Spleen (tissue), 13 donors: ENCODE data around the gene PCDHA11. TPM values are rescaled to one million over a fixed set of nuclear protein-coding genes. Genes with fewer than 3 reads are reported as not detected.
"Not testable (repeated sequence)": the region's sequence is repeated elsewhere in the genome, so short reads cannot be mapped to it uniquely, and the experiment has no call there.

Experiments
- DNase-seq: peaks from one replicate; pipeline ENCODE4 v3.0.0-alpha.2; 2020
- H3K27ac ChIP-seq, 8 donors: fragments of 200-600 bp; sonication (generic) in 7 of 8; 1 replicate in 4 of 8; 2 replicates in 4 of 8; pipeline versions ENCODE4 v1.5.0 to v1.8.0; 2016 to 2021; ENCODE audit warnings: inconsistent platforms in 4 of 8, mild to moderate bottlenecking in 4 of 8, moderate library complexity in 1 of 8
- H3K27me3 ChIP-seq, 7 donors: fragments of 200-600 bp; sonication (generic) in 6 of 7; replicated peaks in 1 of 7; 1 replicate in 4 of 7; 2 replicates in 3 of 7; pipeline versions ENCODE4 v1.5.0 to v1.8.0; 2016 to 2021; ENCODE audit warnings: inconsistent platforms in 3 of 7, mild to moderate bottlenecking in 1 of 7
- H3K36me3 ChIP-seq, 6 donors: fragments of 200-600 bp; sonication (generic) in 5 of 6; 1 replicate in 4 of 6; 2 replicates in 2 of 6; pipeline versions ENCODE4 v1.5.0 to v1.8.0; 2016 to 2021; ENCODE audit warnings: inconsistent platforms in 2 of 6
- H3K4me1 ChIP-seq, 6 donors: fragments of 200-600 bp; sonication (generic) in 5 of 6; 1 replicate in 3 of 6; 2 replicates in 3 of 6; pipeline versions ENCODE4 v1.5.0 to v1.8.0; 2016 to 2021; ENCODE audit warnings: inconsistent platforms in 3 of 6
- H3K4me3 ChIP-seq, 8 donors: fragments of 200-600 bp; sonication (generic) in 7 of 8; 1 replicate in 4 of 8; 2 replicates in 4 of 8; pipeline versions ENCODE4 v1.5.0 to v1.8.0; 2016 to 2021; ENCODE audit warnings: inconsistent platforms in 4 of 8, mild to moderate bottlenecking in 4 of 8, moderate library complexity in 2 of 8
- H3K9me3 ChIP-seq, 8 donors: fragments of 200-600 bp; sonication (generic) in 7 of 8; 1 replicate in 4 of 8; 2 replicates in 4 of 8; pipeline versions ENCODE4 v1.5.0 to v1.8.0; 2016 to 2021; ENCODE audit warnings: inconsistent platforms in 4 of 8
- CTCF ChIP-seq, 11 experiments: fragments of 200-600 bp in 7 of 11; fragments of 450-650 bp in 4 of 11; sonication (generic) in 4 of 11; IDR thresholded peaks in 8 of 11; conservative IDR thresholded peaks in 3 of 11; 1 replicate in 7 of 11; 2 replicates in 4 of 11; pipeline versions ENCODE4 v1.4.0 to v1.8.0; 2016 to 2021; ENCODE audit warnings: antibody characterized with exemption in 11 of 11, inconsistent platforms in 4 of 11, mild to moderate bottlenecking in 1 of 11
- POLR2A ChIP-seq, 3 donors: fragments of 450-650 bp; IDR thresholded peaks; one replicate each; pipeline ENCODE4 v1.5.1; 2017; ENCODE audit warnings: antibody characterized with exemption in 3 of 3, mild to moderate bottlenecking in 1 of 3
- POLR2AphosphoS5 ChIP-seq, 3 donors: sonication (generic); formaldehyde crosslinking; IDR thresholded peaks; one replicate each; pipeline ENCODE4 v1.5.1; 2017; ENCODE audit warnings: antibody characterized with exemption in 3 of 3
- WGBS, 5 donors: extraction: QIAGEN DNeasy Blood & Tissue Kit in 3 of 5; methylation state at CpG; one replicate each; pipeline versions ENCODE4 v1.1.5 to v1.1.7; 2013 to 2018; 5-methylcytosine and 5-hydroxymethylcytosine counted together
- intact Hi-C: fragments of 100-400 bp; cut with DNase I; formaldehyde crosslinking; loops from one replicate; pipeline ENCODE4 v1.15.0; 2023; ENCODE audit warnings: low total_unique reads
- long read RNA-seq, 2 donors: transcript quantifications; one replicate each; lab custom pipeline, GENCODE V29; 2026
- polyA plus RNA-seq, 3 donors: library from polyadenylated mRNA; stranded (reverse); fragments of 200-250 nt; gene quantifications; one replicate each; pipeline ENCODE4 v1.2.1, GENCODE V29; 2013
- total RNA-seq, 7 donors: library from RNA; depleted of rRNA in 3 of 7; stranded (reverse); fragments of >200 nt in 3 of 7; fragmentation: NEBNext Ultra II Directional in 4 of 7; extraction: Animal tissue kit (Norgen Biotek cat#: 25700) in 4 of 7; gene quantifications; one replicate each; pipeline versions ENCODE4 v1.1.0 to v1.2.1, GENCODE V29; 2016 to 2021
- donor health status: healthy with polysubstance abuse.
- donor health status: DM: no; HTN: no; CAD: no; lungs with moderate emphysema.
- donor health status: DM: no; HTN: no; CAD: no.
- donor health status: Bipolar disorder and iron deficiency.
- donor health status: healthy.
- donor health status: DM: no; HTN: no; CAD: no.
- donor health status: DM: yes; HTN: yes; CAD: no.

PCDHA11 gene
- total RNA-seq = under 1 TPM in 6 of 7 donors, not detected in 1; 0.11 to 0.79 (median 0.31) TPM
- polyA plus RNA-seq = not detected
- long read RNA-seq, donor 1 = 0 reads
- long read RNA-seq, donor 2 = 0 reads

GRCh38 chr5:140868721-140869554 is at the start of gene PCDHA11:
Gene PCDHA11, plus strand, starts transcription at chr5:140868957. Its CDS starts 147 bp downstream, at chr5:140869104.
- intact Hi-C loops = no loop called here
- DNase-seq = no peak
- TF ChIP-seq CTCF (IDR thresholded peaks at IDR 0.05 in 8 of 11, conservative IDR thresholded peaks at IDR 0.05 in 3 of 11) (peak in 1 of 11 experiments; percentile 27), POLR2A (IDR thresholded peaks at IDR 0.05) (no peak), POLR2AphosphoS5 (IDR thresholded peaks at IDR 0.05) (no peak)
- H3K36me3 ChIP-seq = no peaks in the 10 kb centered on the region
- no peak within 1 kb of the TSS for H3K27ac ChIP-seq
- H3K9me3 ChIP-seq = peaks cover 0 to 41% (median 25%) of the 10 kb centered on the region in 8 donors
- peaks cover 0 to 80% (median 8%) of the 10 kb centered on the region in 7 donors for H3K27me3 ChIP-seq
- WGBS, 5 donors = 17 to 29% (median 20%) methylated on average over 28 to 41 of the region's 41 CpGs
- H3K4me1 ChIP-seq = no peaks in the 10 kb centered on the region
- peak within 1 kb of the TSS in 2 of 8 donors; percentile 21 to 35 for H3K4me3 ChIP-seq

- peaks cover 0 to 73% (median 35%) of the 10 kb centered on the region in 8 donors for H3K9me3 ChIP-seq
- H3K4me3 ChIP-seq = peak within 1 kb of the TSS in 2 of 8 donors; percentile 7 to 19
- no peaks in the 10 kb centered on the region for H3K4me1 ChIP-seq
- no peak within 1 kb of the TSS for H3K27ac ChIP-seq
- intact Hi-C loops = no loop called here
- peaks cover 0 to 60% (median 8%) of the 10 kb centered on the region in 7 donors for H3K27me3 ChIP-seq
- no peak for TF ChIP-seq POLR2A (IDR thresholded peaks at IDR 0.05)
- peak in 2 of 11 experiments; percentile 15 to 26 for TF ChIP-seq CTCF (IDR thresholded peaks at IDR 0.05 in 8 of 11, conservative IDR thresholded peaks at IDR 0.05 in 3 of 11)
- no peaks in the 10 kb centered on the region for H3K36me3 ChIP-seq
- WGBS, 5 donors = 31 to 43% (median 34%) methylated on average over 39 of the region's 39 CpGs
- no peak for DNase-seq
Measured at GRCh38 chr5:140821375-140822280, 47.1 kb upstream of the PCDHA11 start, which contains the start of gene PCDHA5. Gene PCDHA5, plus strand, starts transcription at chr5:140821613.

GRCh38 chr5:140822281-140822629 is 46.5 kb upstream of the PCDHA11 start:
- H3K27me3 ChIP-seq = peaks cover 0 to 66% (median 8%) of the 10 kb centered on the region in 7 donors
- intact Hi-C loops = no loop called here
- no peaks in the 10 kb centered on the region for H3K4me1 ChIP-seq
- 20 to 31% (median 29%) methylated on average over 6 of the region's 6 CpGs for WGBS, 5 donors
- no peak overlapping the region for H3K4me3 ChIP-seq
- TF ChIP-seq CTCF (IDR thresholded peaks at IDR 0.05 in 8 of 11, conservative IDR thresholded peaks at IDR 0.05 in 3 of 11) (no peak), POLR2A (IDR thresholded peaks at IDR 0.05) (no peak), POLR2AphosphoS5 (IDR thresholded peaks at IDR 0.05) (no peak)
- H3K36me3 ChIP-seq = no peaks in the 10 kb centered on the region
- no peak overlapping the region for H3K27ac ChIP-seq
- peaks cover 0 to 73% (median 32%) of the 10 kb centered on the region in 8 donors for H3K9me3 ChIP-seq
- no peak for DNase-seq

- H3K4me3 ChIP-seq, H3K27ac ChIP-seq, H3K4me1 ChIP-seq, H3K36me3 ChIP-seq, DNase-seq, intact Hi-C loops: not testable (repeated sequence)
- 54 to 74% (median 59%) methylated on average over 39 to 48 of the region's 48 CpGs for WGBS, 5 donors
- H3K9me3 ChIP-seq = peaks cover 0 to 79% (median 34%) of the 10 kb centered on the region in 8 donors
- H3K27me3 ChIP-seq = peaks cover 0 to 73% (median 9%) of the 10 kb centered on the region in 7 donors
Measured at GRCh38 chr5:140822969-140823368, 45.8 kb upstream of the PCDHA11 start.
